ENCODE measurements around the gene ADD1.

Gene ADD1

DNA sequence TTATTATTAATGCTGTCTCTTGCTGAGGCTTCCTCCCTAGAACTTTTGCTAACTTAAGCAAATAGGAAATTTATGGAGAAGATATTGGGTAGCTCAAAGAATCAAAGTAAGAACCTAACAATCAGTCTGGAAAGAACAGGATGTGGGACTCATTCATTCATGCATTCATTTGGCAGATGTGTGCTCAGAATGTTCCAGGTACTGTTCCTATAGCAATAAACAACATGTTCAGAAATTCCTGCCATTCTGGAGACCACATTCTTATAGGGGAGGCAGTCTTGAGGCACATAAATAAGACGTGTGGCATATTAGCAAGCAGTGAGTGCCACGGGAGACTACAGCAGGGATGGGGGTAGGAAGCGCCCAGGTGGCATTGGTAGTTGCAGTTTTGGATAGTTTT lies 124.7 kb downstream of the ADD1 start:
- TF ChIP-seq, protein P1, sequence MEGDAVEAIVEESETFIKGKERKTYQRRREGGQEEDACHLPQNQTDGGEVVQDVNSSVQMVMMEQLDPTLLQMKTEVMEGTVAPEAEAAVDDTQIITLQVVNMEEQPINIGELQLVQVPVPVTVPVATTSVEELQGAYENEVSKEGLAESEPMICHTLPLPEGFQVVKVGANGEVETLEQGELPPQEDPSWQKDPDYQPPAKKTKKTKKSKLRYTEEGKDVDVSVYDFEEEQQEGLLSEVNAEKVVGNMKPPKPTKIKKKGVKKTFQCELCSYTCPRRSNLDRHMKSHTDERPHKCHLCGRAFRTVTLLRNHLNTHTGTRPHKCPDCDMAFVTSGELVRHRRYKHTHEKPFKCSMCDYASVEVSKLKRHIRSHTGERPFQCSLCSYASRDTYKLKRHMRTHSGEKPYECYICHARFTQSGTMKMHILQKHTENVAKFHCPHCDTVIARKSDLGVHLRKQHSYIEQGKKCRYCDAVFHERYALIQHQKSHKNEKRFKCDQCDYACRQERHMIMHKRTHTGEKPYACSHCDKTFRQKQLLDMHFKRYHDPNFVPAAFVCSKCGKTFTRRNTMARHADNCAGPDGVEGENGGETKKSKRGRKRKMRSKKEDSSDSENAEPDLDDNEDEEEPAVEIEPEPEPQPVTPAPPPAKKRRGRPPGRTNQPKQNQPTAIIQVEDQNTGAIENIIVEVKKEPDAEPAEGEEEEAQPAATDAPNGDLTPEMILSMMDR (IDR thresholded peaks at IDR 0.05; ENCODE audit: low read depth, low read length): no peak
- DNase-seq (ENCODE audit: extremely low read depth, low read depth): no peak

DNA sequence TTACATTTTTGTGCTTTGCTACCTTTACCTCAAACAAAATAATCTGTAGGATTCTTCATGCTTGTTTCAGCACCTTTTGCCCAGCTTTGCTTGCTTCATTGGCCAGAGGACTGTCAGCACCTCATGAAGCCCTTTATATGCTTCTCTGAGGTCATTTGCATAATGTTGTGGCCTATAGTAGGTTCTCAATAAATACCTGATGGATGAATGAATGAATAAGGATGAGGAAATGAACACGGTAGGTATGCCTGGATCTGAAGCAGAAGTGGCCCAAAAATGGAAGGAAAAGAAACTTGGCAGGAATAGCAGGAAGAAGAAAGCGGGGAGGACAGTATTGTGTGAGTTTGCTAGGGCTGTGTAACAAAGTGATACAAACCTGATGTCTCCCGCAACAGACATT lies 127.6 kb downstream of the ADD1 start:
- TF ChIP-seq, protein P1 (IDR thresholded peaks at IDR 0.05; ENCODE audit: low read depth, low read length): no peak
- DNase-seq (ENCODE audit: extremely low read depth, low read depth): no peak

DNA sequence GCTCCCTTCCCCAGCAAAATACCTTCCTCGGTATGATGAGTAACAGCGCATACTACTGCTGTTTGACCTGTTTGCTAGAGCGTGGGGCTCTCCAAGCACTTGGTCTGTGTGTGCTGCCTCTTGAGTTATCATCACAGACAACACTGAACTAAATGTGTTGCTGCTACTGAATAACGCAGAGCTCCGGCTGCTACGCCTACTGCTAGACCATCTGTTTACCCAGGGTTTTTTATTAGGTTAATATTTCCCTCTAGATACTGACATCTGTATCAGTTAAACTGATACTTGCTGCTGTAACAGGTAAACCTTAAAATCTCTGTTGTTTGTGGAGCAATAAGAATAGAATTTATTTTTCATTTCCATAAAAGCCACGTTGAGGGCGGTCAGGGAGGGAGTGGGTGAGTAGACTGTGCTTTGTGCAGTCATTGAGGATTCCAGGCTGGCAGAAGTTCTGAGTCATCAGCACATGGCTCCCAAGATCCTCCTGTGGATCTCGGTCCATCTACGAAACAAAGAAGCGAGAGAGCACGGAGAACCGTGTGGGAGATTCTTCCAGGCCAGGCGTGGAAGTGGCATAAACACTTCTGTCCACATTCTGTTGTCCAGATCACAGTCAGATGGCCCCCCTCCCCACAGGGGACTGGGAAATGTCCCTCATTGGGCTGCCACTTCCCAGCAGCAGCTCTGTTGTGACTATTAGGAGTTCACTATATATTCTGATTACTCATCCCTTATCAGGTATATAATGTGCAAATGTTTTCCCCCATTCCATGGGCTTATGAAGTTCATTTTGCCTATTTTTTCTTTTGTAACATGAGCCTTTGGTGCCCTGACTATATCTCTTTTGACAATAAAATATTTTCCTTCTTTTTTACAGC lies 133.8 kb downstream of the ADD1 start:
- TF ChIP-seq, protein P1 (IDR thresholded peaks at IDR 0.05; ENCODE audit: low read depth, low read length): no peak
- no peak for DNase-seq (ENCODE audit: extremely low read depth, low read depth)

All from AG09319 (cell line).